HAP-1 (cell line): ENCODE data around the gene E2F4.

ENCODE experiments used
- DNase-seq, 2 experiments: peaks; one replicate each; pipeline ENCODE4 v3.0.0-alpha.2; 2016 to 2020; ENCODE audit warnings: low spot score in 2 of 2
- H3K27me3 ChIP-seq: fragments of 250-450 bp; sonication (Bioruptor Pico); 2 replicates; pipeline ENCODE4 v1.5.1; 2020; ENCODE audit warnings: low read depth, mild to moderate bottlenecking, moderate library complexity
- H3K36me3 ChIP-seq: fragments of 250-450 bp; sonication (Bioruptor Pico); replicated peaks from 2 replicates; pipeline ENCODE4 v1.5.1; 2020; ENCODE audit warnings: mild to moderate bottlenecking
- H3K4me1 ChIP-seq: fragments of 250-450 bp; sonication (Bioruptor Pico); 2 replicates; pipeline ENCODE4 v1.5.1; 2020; ENCODE audit warnings: mild to moderate bottlenecking
- H3K4me3 ChIP-seq: fragments of 250-450 bp; sonication (Bioruptor Pico); 2 replicates; pipeline ENCODE4 v1.5.1; 2020; ENCODE audit warnings: mild to moderate bottlenecking, moderate library complexity
- H3K9me3 ChIP-seq: fragments of 250-450 bp; sonication (Bioruptor Pico); 2 replicates; pipeline ENCODE4 v1.5.1; 2020; ENCODE audit warnings: mild to moderate bottlenecking, moderate library complexity
- in situ Hi-C: fragments of 300-500 bp; cut with MboI; formaldehyde crosslinking; loops from 3 replicates; pipeline ENCODE4 v1.14.3; 2020; ENCODE audit warnings: low sequenced_read_pairs, inconsistent platforms, mixed read lengths

The E2F4 gene

DNA sequence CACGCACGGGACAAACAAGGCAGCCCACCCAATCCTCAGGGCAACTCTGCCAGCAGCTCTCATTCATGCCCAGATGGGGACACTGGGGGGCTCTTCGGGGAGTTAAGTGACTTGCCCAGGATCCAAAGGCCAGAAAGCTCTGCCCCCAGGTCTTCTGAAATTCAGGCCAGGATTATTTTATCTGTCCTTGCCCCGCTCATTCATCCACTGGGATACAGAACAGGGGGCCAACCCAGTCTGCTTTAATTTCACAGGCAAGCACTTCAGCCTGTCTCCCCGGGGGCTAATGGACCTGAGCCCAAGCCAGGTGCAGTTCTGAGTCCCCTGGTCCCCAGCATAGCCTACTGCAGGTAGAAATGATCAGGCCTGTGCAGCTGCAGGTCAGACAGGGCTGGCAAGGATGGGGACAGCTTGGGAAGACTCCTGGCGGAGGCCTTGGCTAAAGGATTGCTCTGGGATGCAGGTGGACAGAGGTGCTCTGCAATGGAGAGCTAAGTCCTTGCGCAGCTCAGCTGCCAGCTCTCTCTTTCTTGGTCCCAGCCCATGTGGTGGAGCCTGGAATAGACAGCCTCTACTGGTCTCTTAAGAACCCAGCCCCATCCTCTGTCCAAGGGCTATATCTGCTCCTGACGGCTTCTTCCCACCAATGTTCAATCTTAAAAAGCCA is 40.4 kb upstream of the E2F4 start:
- no peak for DNase-seq
- in situ Hi-C loops, result loop anchor here (10.0 kb wide), 2 partner anchors 137 to 177 kb away; no protein-coding TSS in a partner anchor
- no peaks in the 10 kb centered on the region for H3K4me1 ChIP-seq
- H3K27me3 ChIP-seq, result no peaks in the 10 kb centered on the region
- H3K9me3 ChIP-seq, result no peaks in the 10 kb centered on the region
- H3K4me3 ChIP-seq, result no peak overlapping the region
- peaks cover 25% of the 10 kb centered on the region for H3K36me3 ChIP-seq

DNA sequence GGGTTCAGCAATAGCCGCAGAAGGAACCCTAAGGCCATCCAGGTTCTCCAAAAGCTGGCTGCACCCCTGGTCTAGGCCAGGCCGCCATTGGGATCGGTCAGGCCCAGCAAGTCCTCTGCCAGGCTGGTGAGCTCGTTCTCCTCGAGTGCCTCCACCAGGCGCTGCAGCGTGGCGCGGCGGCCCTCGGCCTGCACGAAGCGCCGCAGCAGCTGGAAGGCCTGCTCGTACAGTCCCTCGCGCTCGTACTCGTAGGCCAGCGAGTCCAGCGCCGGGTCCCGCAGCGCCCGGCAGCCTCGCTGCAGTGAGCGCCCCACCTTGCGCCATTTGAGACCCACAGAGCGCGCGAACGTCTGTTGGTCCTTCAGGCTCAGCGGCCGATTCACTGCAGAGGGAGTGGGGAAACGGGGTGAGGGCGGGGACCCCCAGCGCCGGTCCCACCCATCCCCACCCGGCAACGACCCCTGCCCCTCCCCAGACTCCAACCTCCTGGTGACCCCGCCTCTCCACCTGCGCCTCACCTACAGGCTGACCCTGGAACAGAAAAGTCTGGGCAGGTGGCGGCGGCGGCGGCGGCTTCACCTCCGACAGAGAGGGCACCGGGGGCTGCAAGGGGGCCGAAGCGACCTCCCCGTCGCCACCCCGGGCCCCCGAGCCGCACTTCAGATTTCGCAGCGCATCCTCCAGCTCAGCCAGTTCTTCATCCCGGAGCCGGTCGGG is 37.2 kb upstream of the E2F4 start:
- no peaks in the 10 kb centered on the region for H3K9me3 ChIP-seq
- no peak for DNase-seq
- no peaks in the 10 kb centered on the region for H3K27me3 ChIP-seq
- H3K4me3 ChIP-seq, result 0 out of 2 replicates have a peak overlapping the region, but pooled peaks have one; percentile 2
- H3K36me3 ChIP-seq, result no peaks in the 10 kb centered on the region
- in situ Hi-C loops, result loop anchor here (10.0 kb wide), 2 partner anchors 140 to 180 kb away; no protein-coding TSS in a partner anchor
- H3K4me1 ChIP-seq, result no peaks in the 10 kb centered on the region; the same call in 1 of the 2 replicates

DNA sequence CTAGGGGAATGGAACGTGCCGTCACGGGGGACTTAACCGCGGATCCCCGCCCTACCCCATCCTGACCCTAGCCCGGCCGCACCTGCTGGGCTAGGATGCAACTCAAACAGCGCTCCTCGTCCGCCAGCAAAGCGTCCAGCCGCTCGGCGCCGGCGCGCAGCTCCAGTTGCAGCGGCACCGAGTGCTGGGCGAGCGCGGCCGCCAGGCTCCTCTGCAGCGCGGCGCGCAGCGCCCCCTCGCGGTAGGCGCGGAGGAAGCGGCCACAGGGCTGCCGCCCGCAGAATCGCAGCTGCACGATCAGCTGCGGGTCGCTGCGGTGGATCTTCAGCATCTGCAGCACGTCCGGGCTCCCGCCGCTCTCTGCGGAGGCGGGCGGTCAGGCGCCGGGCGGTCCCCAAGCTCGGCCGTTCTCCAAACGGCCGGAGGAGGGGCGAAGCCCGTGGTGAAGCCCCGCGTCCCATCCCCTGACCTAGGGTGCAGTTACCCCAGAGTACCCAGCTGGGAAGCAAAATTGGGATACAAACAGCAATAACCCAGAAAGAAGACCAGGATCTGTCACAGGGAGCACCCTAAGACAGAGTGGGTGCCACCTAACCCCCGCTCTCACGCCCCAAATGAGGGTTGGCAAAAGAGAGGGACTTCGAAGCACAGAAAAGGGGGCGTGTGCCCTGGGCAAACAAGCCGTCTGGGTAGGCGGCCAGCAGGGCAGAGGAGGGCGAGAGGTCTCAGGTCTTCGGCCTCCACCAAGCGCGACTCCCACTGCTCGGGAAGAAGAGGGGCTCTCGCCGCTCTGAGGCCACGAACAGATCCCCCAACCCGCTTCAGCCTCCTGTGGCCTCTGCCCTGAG is 36.4 kb upstream of the E2F4 start:
- H3K36me3 ChIP-seq, result no peaks in the 10 kb centered on the region
- no peaks in the 10 kb centered on the region for H3K9me3 ChIP-seq
- H3K4me1 ChIP-seq, result no peaks in the 10 kb centered on the region; the same call in 1 of the 2 replicates
- DNase-seq, result peak; percentile 55 to 85
- H3K27me3 ChIP-seq, result no peaks in the 10 kb centered on the region
- in situ Hi-C loops, result loop anchor here (10.0 kb wide), 2 partner anchors 141 to 181 kb away; no protein-coding TSS in a partner anchor
- H3K4me3 ChIP-seq, result 0 out of 2 replicates have a peak overlapping the region, but pooled peaks have one; percentile 2

DNA sequence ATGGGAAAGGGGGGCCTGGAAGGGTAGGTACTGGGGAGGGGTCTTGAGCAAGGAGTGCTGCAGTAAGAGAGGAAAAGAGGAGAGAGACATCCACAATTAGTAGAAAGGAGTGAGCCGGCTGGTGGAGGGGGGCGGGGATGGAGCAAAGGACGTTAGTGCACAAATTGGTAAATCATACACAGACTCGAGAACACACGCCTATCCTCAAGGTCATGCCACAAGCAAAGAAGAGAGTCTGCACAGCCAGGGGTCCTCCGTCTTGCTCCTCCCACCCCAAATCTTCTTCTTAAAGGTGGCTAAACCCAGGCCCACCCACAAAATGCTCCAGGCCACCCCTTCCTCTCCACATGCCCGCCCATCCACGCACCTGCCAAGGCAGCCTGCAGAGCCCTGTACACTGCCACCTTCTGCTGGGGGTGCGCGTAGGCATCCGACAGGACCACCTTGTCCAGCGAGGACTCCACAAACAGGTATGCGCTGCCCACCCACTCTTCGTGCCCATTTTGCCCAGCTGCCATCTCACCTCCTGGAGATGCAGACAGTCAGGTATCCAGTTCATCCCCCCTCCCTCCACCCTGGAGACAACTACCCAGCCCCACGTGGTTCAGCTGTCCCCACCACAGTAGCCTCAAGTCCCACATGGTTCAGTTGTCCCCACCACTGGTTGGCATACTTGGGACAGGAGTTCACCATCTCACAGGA is 35.7 kb upstream of the E2F4 start:
- Histone ChIP-seq H3K9me3 (no peaks in the 10 kb centered on the region), H3K27me3 (no peaks in the 10 kb centered on the region), H3K4me1 (no peaks in the 10 kb centered on the region; the same call in 1 of the 2 replicates), H3K36me3 (no peaks in the 10 kb centered on the region), H3K4me3 (no peak overlapping the region)
- in situ Hi-C loops, result loop anchor here (10.0 kb wide), 2 partner anchors 141 to 181 kb away; no protein-coding TSS in a partner anchor
- no peak for DNase-seq

DNA sequence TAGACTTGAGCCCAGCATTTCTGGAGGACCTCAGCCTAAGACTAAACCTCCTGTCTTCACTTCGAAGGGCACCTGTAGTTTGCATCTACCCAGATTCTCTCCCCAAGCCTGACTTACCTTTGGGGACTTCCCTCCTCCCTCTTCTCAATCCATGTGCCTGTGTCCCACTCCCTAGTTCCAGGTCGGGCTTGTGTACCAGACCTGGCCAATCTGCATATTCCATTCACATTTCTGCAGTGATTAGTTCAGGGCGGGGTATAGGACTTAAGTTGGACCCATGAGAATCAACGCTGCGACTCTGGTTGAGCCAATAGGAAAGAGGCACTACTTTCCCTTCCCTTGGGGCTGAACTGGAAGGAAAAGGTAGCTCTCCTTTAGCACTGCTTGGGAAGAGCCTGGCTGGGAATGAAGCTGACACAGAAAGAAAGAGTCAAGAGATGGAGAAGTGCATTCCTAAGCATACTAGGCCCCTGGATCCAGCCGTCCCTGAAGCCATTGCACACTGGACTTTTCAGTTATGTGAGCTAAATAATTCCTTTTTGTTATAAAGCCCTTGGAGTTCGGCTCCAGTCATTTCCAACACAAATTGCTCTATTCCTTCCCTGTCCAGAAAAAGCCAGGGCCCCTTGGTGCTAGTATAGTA is 34.7 kb upstream of the E2F4 start:
- H3K9me3 ChIP-seq, result no peaks in the 10 kb centered on the region
- no peaks in the 10 kb centered on the region for H3K36me3 ChIP-seq
- in situ Hi-C loops, result loop anchor here (10.0 kb wide), 2 partner anchors 142 to 182 kb away; no protein-coding TSS in a partner anchor
- DNase-seq, result no peak
- no peaks in the 10 kb centered on the region; the same call in 1 of the 2 replicates for H3K4me1 ChIP-seq
- no peak overlapping the region for H3K4me3 ChIP-seq
- no peaks in the 10 kb centered on the region for H3K27me3 ChIP-seq

DNA sequence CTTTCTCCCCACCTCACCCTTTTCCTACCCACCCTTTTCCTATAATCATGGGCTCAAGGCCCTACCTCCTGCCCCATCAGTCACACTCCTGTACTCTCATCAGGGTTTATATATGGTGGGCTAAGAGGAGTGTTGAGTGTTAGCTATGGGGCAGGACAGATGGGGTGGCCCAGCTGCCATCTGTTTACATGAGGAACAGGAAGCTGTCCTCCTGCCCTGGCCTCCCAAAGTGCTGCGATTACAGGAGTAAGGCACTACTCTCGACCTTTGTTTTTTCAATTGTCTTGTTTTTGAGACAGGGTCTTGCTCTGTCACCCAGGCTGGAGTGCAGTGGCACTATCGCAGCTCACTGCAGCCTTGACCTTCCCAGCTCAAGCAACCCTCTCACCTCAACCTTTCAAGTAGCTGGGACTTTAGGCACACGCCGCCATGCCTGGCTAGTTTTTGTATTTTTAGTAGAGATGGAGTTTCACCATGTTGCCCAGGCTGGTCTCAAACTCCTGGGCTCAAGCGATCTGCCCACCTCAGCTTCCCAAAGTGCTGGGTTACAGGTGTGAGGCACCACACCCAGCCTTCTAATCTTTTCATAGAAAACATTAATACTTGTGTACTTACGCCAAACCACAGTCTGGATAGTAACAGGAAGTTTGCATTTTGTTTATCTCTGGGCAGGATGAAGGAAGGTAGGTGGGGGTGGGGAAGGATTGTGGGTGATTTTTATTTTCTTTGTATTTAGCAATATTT is 33.9 kb upstream of the E2F4 start:
- Histone ChIP-seq H3K4me3 (no peak overlapping the region), H3K36me3 (no peaks in the 10 kb centered on the region), H3K9me3 (no peaks in the 10 kb centered on the region), H3K4me1 (no peaks in the 10 kb centered on the region; the same call in 1 of the 2 replicates), H3K27me3 (no peaks in the 10 kb centered on the region)
- DNase-seq, result no peak
- in situ Hi-C loops, result loop anchor here (10.0 kb wide), 2 partner anchors 143 to 183 kb away; no protein-coding TSS in a partner anchor

DNA sequence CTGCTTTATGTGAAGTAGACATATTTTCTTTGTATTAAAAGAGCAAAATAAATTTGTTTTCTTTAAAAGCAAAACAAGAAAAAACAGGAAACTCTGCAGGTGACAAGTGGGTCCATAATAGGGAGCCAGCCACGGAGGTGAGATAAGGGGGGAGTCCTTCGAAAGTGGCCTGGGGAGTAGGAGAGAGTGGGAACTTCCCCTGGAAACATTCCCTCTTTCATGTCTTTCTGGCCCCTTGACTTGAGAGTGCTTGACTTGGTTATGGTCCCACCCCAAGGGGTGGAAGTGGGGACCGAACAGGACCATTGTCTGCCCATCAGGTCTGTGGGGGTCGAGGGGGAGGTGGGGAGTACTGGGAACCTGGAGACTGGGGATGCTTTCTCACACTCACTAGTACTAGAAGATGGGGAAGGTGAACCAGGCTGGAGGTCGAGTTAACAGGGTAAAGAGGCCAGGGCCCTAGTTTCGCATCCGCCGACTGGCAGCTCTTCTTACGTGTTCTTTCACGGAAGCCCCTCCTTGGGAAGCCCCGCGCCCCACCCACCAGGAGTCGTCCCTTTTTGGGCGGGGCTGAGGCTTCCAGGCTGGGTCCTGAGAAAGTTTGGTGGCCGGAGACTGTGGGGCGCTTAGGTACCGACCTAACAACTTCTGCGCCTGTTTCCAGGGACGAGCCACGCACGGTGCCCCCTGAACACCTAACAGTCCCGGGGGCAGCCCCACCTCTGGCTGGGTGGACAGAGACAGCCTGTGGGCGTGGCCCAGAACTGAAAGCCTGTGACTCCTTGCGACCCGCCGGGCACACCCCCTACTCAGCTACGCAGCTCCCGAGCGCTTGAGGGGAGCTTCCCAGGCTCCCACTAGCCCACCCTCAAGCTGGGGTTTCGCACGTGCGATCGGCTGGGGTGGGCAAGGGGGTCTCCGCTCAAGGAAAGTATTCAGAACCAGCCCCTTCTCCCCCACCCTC is 33.0 kb upstream of the E2F4 start:
- H3K4me3 ChIP-seq, result peak overlapping the region; percentile 67
- no peaks in the 10 kb centered on the region for H3K36me3 ChIP-seq
- peak; percentile 31 to 79 for DNase-seq
- H3K27me3 ChIP-seq, result no peaks in the 10 kb centered on the region
- in situ Hi-C loops, result loop anchor here (10.0 kb wide), 2 partner anchors 144 to 184 kb away; no protein-coding TSS in a partner anchor
- H3K4me1 ChIP-seq, result no peaks in the 10 kb centered on the region; the same call in 1 of the 2 replicates
- H3K9me3 ChIP-seq, result no peaks in the 10 kb centered on the region

DNA sequence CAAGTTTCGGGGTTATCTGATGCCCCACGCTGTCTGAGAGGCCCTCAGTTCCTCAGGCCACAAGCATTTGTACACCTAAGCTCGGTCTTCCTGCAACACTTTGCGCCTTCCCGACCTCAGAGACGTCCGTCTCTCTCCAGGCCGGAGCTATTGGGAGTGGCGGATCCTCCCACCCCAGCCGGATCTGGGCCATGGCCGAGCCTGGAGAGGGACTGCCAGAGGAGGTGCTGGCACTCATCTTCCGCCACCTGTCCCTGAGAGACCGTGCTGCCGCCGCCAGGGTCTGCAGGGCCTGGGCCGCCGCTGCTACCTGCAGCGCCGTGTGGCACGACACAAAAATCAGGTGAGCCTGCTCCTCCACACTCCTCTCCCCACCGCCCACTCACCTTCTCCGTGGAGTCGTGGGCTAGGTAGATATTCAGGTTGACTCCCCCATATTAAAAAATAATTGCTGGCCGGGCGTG is 30.3 kb upstream of the E2F4 start:
- no peaks in the 10 kb centered on the region for H3K36me3 ChIP-seq
- no peak for DNase-seq
- no peaks in the 10 kb centered on the region; the same call in 1 of the 2 replicates for H3K4me1 ChIP-seq
- no peaks in the 10 kb centered on the region for H3K27me3 ChIP-seq
- no peaks in the 10 kb centered on the region for H3K9me3 ChIP-seq
- no peak overlapping the region for H3K4me3 ChIP-seq
- in situ Hi-C loops, result no loop called here

DNA sequence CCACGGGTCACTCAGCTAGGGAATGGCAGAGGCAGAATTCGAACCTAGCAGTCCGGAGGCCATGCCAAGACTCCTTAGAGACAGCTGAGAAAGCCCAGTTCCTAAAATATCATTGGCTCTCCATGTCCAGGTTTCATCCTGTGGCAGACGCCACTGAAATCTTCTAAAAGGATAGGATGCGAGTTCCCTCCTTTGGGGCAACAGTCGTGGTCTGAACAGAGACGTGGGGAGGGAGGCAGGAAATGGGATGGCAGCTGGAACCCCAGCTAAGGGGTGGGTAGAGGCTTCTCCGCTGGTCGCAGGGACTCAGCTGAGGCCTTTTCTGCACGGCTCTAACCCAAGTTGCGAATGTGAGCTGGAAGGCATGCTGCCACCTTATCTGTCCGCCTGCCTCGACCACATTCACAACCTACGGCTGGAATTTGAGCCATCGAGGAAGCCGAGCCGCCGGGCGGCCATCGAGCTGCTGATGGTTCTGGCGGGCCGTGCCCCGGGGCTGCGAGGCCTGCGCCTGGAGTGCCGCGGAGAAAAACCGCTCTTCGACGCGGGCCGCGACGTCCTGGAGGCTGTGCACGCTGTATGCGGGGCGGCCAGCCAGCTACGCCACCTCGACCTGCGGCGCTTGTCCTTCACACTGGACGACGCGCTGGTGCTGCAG is 29.3 kb upstream of the E2F4 start:
- Histone ChIP-seq H3K4me3 (no peak overlapping the region), H3K4me1 (no peaks in the 10 kb centered on the region; the same call in 1 of the 2 replicates), H3K27me3 (no peaks in the 10 kb centered on the region), H3K9me3 (no peaks in the 10 kb centered on the region), H3K36me3 (no peaks in the 10 kb centered on the region)
- no peak for DNase-seq
- in situ Hi-C loops, result no loop called here

DNA sequence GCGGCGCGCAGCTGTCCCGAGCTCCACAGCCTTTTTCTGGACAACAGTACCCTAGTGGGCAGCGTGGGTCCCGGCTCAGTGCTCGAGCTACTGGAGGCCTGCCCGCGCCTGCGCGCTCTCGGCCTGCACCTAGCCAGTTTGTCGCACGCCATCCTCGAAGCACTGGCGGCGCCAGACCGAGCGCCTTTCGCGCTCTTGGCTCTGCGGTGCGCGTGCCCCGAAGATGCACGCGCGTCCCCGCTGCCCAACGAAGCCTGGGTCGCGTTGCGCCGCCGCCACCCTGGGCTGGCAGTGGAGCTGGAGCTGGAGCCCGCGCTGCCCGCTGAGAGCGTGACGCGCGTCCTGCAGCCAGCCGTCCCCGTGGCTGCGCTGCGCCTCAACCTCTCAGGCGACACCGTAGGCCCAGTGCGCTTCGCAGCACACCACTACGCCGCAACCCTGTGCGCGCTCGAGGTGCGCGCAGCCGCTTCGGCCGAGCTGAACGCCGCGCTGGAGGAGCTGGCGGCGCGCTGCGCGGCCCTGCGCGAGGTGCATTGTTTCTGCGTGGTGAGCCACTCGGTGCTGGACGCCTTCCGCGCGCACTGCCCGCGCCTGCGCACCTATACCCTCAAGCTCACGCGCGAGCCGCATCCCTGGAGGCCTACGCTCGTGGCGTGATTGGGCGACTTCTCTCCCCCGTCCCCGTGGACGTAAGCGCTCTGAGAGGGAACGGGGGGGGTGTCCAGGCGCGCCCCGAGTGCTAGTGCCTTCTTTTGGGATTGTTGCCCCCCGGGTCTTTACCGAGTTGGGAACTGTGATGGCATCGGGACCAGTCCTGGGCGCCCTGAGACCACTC is 28.6 kb upstream of the E2F4 start:
- Histone ChIP-seq H3K27me3 (no peaks in the 10 kb centered on the region), H3K4me1 (no peaks in the 10 kb centered on the region; the same call in 1 of the 2 replicates), H3K36me3 (no peaks in the 10 kb centered on the region), H3K9me3 (no peaks in the 10 kb centered on the region), H3K4me3 (no peak overlapping the region)
- no peak for DNase-seq
- in situ Hi-C loops, result no loop called here
